ENCODE measurements around the gene NR2E1.

GRCh38 chr6:108187519-108187918 lies 21.7 kb downstream of the NR2E1 start:
- no peak for TF ChIP-seq EP300 (IDR thresholded peaks at IDR 0.05; ENCODE audit: low read depth)
- no peak for TF ChIP-seq CTCF (IDR thresholded peaks at IDR 0.05)

Data from transverse colon (tissue), 3 donors.